K562 (cell line): ENCODE measurements around the gene GFM1. TPM values are rescaled to one million over a fixed set of nuclear protein-coding genes. Genes with fewer than 3 reads are reported as not detected.

Experiments used
- BRF1 ChIP-seq: IDR thresholded peaks from 3 replicates; pipeline ENCODE4 v1.6.1; 2011; ENCODE audit warnings: borderline replicate concordance, mild to moderate bottlenecking; ENCODE audit not compliant: insufficient read length; ENCODE audit errors: extremely low read depth
- DNMT1 ChIP-seq: fragments of 450-650 bp; IDR thresholded peaks from 2 replicates; pipeline ENCODE4 v1.6.1; 2016; ENCODE audit warnings: antibody characterized with exemption, mild to moderate bottlenecking
- FUS ChIP-seq: fragments of 200-400 bp; formaldehyde crosslinking; optimal IDR thresholded peaks from 2 replicates; pipeline ENCODE3; 2017; ENCODE audit warnings: low read depth, low read length
- HIVEP1 ChIP-seq: fragments of 250-450 bp; sonication (Bioruptor Pico); IDR thresholded peaks from 2 replicates; pipeline ENCODE4 v1.4.0; 2020; ENCODE audit warnings: mild to moderate bottlenecking
- HMG20A ChIP-seq: fragments of 450-650 bp; formaldehyde crosslinking; conservative IDR thresholded peaks from 2 replicates; pipeline ENCODE4 v1.4.0; 2020; ENCODE audit warnings: mild to moderate bottlenecking, mixed read lengths
- HNRNPL ChIP-seq: fragments of 200-400 bp; formaldehyde crosslinking; IDR thresholded peaks from 2 replicates; pipeline ENCODE4 v1.6.1; 2017; ENCODE audit warnings: low read depth, mild to moderate bottlenecking, low read length
- L3MBTL2 ChIP-seq: fragments of 450-650 bp; IDR thresholded peaks from 2 replicates; pipeline ENCODE4 v1.6.1; 2016; ENCODE audit warnings: mild to moderate bottlenecking, moderate library complexity
- MTA1 ChIP-seq: fragments of 450-650 bp; IDR thresholded peaks from 2 replicates; pipeline ENCODE4 v1.6.1; 2017; ENCODE audit warnings: borderline replicate concordance
- NFRKB ChIP-seq: fragments of 450-650 bp; IDR thresholded peaks from 2 replicates; pipeline ENCODE4 v1.6.1; 2016; ENCODE audit warnings: low read depth
- NR2C1 ChIP-seq, 2 experiments: fragments of 450-650 bp; IDR thresholded peaks; 2 replicates each; pipeline ENCODE4 v1.6.1; 2017; ENCODE audit warnings: mild to moderate bottlenecking in 2 of 2, antibody characterized with exemption in 1 of 2, inconsistent platforms in 1 of 2, missing compliant biosample characterization in 1 of 2, missing genetic modification characterization in 1 of 2
- NR4A1 ChIP-seq, 2 experiments: fragments of 250-450 bp in 1 of 2; fragments of 450-650 bp in 1 of 2; sonication (Bioruptor Pico) in 1 of 2; IDR thresholded peaks; 2 replicates each; pipeline versions ENCODE4 v1.4.0 to v1.6.1; 2016 to 2020; ENCODE audit warnings: mild to moderate bottlenecking in 2 of 2, missing compliant biosample characterization in 1 of 2, missing genetic modification characterization in 1 of 2, moderate library complexity in 1 of 2
- TRIM24 ChIP-seq, 2 experiments: fragments of 450-650 bp; IDR thresholded peaks; 2 replicates each; pipeline ENCODE4 v1.6.1; 2016
- ZBTB1 ChIP-seq: sonication (generic); formaldehyde crosslinking; IDR thresholded peaks from 2 replicates; pipeline ENCODE4 v1.8.1; 2023; ENCODE audit warnings: missing genetic modification reagents, low read depth, mild to moderate bottlenecking, borderline replicate concordance
- ZNF384 ChIP-seq: IDR thresholded peaks from 2 replicates; pipeline ENCODE4 v1.6.1; 2012; ENCODE audit warnings: low read depth, low read length, improper control_type of control experiment
- polyA plus RNA-seq, 8 experiments: library from polyadenylated mRNA; depleted of rRNA in 4 of 8; stranded (reverse) in 5 of 8; unstranded in 3 of 8; fragments of >200 nt; fragmentation: Nextera tagmentation in 2 of 8; fragmentation: Illumina TruSeq in 1 of 8; extraction: Ambion mirVana in 2 of 8; extraction: Trizol in 1 of 8; gene quantifications; 2 replicates each; pipeline versions ENCODE4 v1.2.1 to v1.2.3, GENCODE V29; 2011 to 2014; ENCODE audit warnings: inconsistent platforms in 1 of 8, missing spikeins in 1 of 8
- total RNA-seq, 7 experiments: library from RNA; depleted of rRNA in 6 of 7; stranded (reverse); fragments of >200 nt in 6 of 7; fragmentation: Illumina TruSeq in 2 of 7; extraction: Trizol in 2 of 7; gene quantifications; 2 replicates each; pipeline versions ENCODE4 v1.2.1 to v1.2.3, GENCODE V29; 2011 to 2021; ENCODE audit warnings: low replicate concordance in 1 of 7
- TF ChIP-seq, protein P1 (sequence below): fragments of 450-650 bp; IDR thresholded peaks from 2 replicates; pipeline ENCODE4 v1.7.1; 2018; ENCODE audit warnings: mild to moderate bottlenecking, low read depth; ENCODE audit not compliant: partially characterized antibody
- TF ChIP-seq, protein P2 (sequence below): fragments of 450-650 bp; conservative IDR thresholded peaks from 2 replicates; pipeline ENCODE4 v1.6.1; 2016; ENCODE audit warnings: missing genetic modification characterization, low read depth, mild to moderate bottlenecking, control low read depth, missing compliant biosample characterization
- TF ChIP-seq, protein P3 (sequence below): sonication (generic); IDR thresholded peaks from 2 replicates; pipeline ENCODE4 v1.6.1; 2016
- TF ChIP-seq, protein P4 (sequence below): sonication (generic); formaldehyde crosslinking; IDR thresholded peaks from 2 replicates; pipeline ENCODE4 v1.8.0; 2023; ENCODE audit warnings: missing genetic modification reagents, mild to moderate bottlenecking, borderline replicate concordance

GFM1 gene
- total and polyA plus RNA-seq, 9 of the 15 experiments (the other 6 are each of a cell fraction or from before 2014, with no cell fraction given), result 38.9 to 86.7 (median 64.8) TPM

DNA sequence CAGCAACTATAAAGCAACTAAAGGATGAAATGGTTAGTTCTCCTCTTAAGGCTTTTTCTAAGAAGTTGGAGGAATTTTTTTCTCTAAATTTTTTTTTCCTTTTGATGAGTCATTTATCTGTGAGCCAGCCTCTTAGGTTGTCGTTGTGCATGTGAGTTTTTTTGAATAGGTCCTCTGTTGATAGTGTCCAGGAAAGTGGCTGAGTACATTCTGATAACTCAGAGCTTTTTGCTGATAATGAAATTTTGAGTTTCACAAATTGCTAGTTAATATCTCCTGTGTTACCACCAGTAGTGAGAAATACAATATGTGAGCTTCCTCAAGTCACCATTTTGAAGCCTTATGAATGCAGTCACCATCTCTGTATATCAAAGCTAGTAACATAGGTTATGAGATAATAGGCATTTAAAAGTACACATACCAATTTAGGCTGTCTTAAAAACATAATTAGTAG lies 35.2 kb downstream of the GFM1 start (continued):
- TF ChIP-seq, protein P1, sequence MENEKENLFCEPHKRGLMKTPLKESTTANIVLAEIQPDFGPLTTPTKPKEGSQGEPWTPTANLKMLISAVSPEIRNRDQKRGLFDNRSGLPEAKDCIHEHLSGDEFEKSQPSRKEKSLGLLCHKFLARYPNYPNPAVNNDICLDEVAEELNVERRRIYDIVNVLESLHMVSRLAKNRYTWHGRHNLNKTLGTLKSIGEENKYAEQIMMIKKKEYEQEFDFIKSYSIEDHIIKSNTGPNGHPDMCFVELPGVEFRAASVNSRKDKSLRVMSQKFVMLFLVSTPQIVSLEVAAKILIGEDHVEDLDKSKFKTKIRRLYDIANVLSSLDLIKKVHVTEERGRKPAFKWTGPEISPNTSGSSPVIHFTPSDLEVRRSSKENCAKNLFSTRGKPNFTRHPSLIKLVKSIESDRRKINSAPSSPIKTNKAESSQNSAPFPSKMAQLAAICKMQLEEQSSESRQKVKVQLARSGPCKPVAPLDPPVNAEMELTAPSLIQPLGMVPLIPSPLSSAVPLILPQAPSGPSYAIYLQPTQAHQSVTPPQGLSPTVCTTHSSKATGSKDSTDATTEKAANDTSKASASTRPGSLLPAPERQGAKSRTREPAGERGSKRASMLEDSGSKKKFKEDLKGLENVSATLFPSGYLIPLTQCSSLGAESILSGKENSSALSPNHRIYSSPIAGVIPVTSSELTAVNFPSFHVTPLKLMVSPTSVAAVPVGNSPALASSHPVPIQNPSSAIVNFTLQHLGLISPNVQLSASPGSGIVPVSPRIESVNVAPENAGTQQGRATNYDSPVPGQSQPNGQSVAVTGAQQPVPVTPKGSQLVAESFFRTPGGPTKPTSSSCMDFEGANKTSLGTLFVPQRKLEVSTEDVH, result peak; percentile 24
- no peak for TF ChIP-seq HNRNPL
- TF ChIP-seq NR2C1 (IDR thresholded peaks at IDR 0.05), result peak; percentile 38
- no peak for TF ChIP-seq NR2C1 (tag; IDR thresholded peaks at IDR 0.05)
- TF ChIP-seq HMG20A (CRISPR knock-in tag), result no peak
- TF ChIP-seq, protein P2, sequence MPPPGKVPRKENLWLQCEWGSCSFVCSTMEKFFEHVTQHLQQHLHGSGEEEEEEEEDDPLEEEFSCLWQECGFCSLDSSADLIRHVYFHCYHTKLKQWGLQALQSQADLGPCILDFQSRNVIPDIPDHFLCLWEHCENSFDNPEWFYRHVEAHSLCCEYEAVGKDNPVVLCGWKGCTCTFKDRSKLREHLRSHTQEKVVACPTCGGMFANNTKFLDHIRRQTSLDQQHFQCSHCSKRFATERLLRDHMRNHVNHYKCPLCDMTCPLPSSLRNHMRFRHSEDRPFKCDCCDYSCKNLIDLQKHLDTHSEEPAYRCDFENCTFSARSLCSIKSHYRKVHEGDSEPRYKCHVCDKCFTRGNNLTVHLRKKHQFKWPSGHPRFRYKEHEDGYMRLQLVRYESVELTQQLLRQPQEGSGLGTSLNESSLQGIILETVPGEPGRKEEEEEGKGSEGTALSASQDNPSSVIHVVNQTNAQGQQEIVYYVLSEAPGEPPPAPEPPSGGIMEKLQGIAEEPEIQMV (tag), result no peak
- TF ChIP-seq ZNF384, result peak; percentile 96
- TF ChIP-seq BRF1, result no peak
- TF ChIP-seq NR4A1 (CRISPR knock-in tag; IDR thresholded peaks at IDR 0.05), result no peak
- TF ChIP-seq NR4A1 (tag; IDR thresholded peaks at IDR 0.05), result 0 out of 2 replicates have a peak, but pooled peaks have one; percentile 52
- TF ChIP-seq, protein P3, sequence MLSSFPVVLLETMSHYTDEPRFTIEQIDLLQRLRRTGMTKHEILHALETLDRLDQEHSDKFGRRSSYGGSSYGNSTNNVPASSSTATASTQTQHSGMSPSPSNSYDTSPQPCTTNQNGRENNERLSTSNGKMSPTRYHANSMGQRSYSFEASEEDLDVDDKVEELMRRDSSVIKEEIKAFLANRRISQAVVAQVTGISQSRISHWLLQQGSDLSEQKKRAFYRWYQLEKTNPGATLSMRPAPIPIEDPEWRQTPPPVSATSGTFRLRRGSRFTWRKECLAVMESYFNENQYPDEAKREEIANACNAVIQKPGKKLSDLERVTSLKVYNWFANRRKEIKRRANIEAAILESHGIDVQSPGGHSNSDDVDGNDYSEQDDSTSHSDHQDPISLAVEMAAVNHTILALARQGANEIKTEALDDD, result peak; percentile 88
- no peak for TF ChIP-seq ZBTB1 (CRISPR knock-in tag)
- TF ChIP-seq DNMT1, result no peak
- no peak for TF ChIP-seq HIVEP1
- TF ChIP-seq NFRKB, result 0 out of 2 replicates have a peak, but pooled peaks have one; percentile 43
- 0 out of 2 replicates have a peak, but pooled peaks have one; percentile 20 for TF ChIP-seq MTA1
- peak; percentile 67 for TF ChIP-seq L3MBTL2
- peak; percentile 76 to 91; a peak in 3 of 4 replicates for TF ChIP-seq TRIM24 (IDR thresholded peaks at IDR 0.05)
- TF ChIP-seq, protein P4, sequence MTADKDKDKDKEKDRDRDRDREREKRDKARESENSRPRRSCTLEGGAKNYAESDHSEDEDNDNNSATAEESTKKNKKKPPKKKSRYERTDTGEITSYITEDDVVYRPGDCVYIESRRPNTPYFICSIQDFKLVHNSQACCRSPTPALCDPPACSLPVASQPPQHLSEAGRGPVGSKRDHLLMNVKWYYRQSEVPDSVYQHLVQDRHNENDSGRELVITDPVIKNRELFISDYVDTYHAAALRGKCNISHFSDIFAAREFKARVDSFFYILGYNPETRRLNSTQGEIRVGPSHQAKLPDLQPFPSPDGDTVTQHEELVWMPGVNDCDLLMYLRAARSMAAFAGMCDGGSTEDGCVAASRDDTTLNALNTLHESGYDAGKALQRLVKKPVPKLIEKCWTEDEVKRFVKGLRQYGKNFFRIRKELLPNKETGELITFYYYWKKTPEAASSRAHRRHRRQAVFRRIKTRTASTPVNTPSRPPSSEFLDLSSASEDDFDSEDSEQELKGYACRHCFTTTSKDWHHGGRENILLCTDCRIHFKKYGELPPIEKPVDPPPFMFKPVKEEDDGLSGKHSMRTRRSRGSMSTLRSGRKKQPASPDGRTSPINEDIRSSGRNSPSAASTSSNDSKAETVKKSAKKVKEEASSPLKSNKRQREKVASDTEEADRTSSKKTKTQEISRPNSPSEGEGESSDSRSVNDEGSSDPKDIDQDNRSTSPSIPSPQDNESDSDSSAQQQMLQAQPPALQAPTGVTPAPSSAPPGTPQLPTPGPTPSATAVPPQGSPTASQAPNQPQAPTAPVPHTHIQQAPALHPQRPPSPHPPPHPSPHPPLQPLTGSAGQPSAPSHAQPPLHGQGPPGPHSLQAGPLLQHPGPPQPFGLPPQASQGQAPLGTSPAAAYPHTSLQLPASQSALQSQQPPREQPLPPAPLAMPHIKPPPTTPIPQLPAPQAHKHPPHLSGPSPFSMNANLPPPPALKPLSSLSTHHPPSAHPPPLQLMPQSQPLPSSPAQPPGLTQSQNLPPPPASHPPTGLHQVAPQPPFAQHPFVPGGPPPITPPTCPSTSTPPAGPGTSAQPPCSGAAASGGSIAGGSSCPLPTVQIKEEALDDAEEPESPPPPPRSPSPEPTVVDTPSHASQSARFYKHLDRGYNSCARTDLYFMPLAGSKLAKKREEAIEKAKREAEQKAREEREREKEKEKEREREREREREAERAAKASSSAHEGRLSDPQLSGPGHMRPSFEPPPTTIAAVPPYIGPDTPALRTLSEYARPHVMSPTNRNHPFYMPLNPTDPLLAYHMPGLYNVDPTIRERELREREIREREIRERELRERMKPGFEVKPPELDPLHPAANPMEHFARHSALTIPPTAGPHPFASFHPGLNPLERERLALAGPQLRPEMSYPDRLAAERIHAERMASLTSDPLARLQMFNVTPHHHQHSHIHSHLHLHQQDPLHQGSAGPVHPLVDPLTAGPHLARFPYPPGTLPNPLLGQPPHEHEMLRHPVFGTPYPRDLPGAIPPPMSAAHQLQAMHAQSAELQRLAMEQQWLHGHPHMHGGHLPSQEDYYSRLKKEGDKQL (CRISPR knock-in tag), result no peak
- TF ChIP-seq FUS, result no peak
